ENCODE measurements around the gene ZNF587B. TPM values are rescaled to one million over a fixed set of nuclear protein-coding genes. Genes with fewer than 3 reads are reported as not detected.

Gene ZNF587B
- total and polyA plus RNA-seq, 9 of the 15 experiments (the other 6 are each of a cell fraction or from before 2014, with no cell fraction given) = 7.4 to 37.5 (median 20.8) TPM

DNA sequence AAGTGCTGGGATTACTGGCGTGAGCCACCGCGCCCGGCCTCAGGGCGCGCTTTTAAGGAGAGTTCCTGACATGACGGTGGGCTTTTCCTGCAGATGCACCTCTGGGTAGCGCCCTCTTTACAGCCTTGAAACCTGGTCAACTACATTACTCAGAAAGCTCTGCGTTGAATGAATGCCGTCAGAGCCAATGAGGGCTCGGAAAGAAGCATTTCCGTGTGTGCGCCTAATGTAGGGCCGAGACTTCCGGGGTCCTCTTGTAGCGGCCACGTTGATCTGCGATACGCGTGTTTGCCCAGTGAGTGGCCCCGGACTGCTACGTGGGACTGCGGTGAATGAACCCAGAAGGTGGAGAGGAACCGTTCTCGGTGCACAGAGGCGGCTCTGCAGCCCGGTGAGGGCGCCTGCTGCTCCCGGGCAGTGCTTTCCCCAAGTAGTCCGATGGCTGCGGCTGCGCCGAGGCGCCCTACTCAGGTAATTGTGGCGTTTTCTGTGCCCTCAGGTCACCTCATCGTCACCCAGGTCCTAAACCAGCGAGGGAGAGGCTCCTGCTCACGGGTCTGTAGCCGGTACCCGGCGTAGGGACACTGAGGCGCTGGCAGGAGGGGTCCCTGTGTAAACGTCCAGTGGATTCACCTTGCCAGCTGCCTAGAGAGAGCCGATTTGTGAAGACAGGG is 10.5 kb upstream of the ZNF587B start (continued):
- TF ChIP-seq, protein P1, sequence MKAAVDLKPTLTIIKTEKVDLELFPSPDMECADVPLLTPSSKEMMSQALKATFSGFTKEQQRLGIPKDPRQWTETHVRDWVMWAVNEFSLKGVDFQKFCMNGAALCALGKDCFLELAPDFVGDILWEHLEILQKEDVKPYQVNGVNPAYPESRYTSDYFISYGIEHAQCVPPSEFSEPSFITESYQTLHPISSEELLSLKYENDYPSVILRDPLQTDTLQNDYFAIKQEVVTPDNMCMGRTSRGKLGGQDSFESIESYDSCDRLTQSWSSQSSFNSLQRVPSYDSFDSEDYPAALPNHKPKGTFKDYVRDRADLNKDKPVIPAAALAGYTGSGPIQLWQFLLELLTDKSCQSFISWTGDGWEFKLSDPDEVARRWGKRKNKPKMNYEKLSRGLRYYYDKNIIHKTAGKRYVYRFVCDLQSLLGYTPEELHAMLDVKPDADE (conservative IDR thresholded peaks at IDR 0.05; ENCODE audit: control insufficient read depth, low read depth, low read length) = peak; percentile 46; the same call in 1 of the 2 replicates
- TF ChIP-seq KHSRP (IDR thresholded peaks at IDR 0.05) = no peak
- no peak for TF ChIP-seq KLF6 (CRISPR knock-in tag; IDR thresholded peaks at IDR 0.05; ENCODE audit: borderline replicate concordance)
- no peak for TF ChIP-seq ZBTB8A (IDR thresholded peaks at IDR 0.05; ENCODE audit: partially characterized antibody)
- no peak for TF ChIP-seq ZSCAN32 (CRISPR knock-in tag; IDR thresholded peaks at IDR 0.05)
- TF ChIP-seq ZBTB7A (IDR thresholded peaks at IDR 0.05; ENCODE audit: borderline replicate concordance, control insufficient read depth, low read depth, low read length) = peak; percentile 52; the same call in 1 of the 2 replicates
- peak; percentile 44; the same call in 1 of the 2 replicates for TF ChIP-seq DIDO1 (tag; IDR thresholded peaks at IDR 0.05; ENCODE audit: low read depth)
- TF ChIP-seq, protein P2, sequence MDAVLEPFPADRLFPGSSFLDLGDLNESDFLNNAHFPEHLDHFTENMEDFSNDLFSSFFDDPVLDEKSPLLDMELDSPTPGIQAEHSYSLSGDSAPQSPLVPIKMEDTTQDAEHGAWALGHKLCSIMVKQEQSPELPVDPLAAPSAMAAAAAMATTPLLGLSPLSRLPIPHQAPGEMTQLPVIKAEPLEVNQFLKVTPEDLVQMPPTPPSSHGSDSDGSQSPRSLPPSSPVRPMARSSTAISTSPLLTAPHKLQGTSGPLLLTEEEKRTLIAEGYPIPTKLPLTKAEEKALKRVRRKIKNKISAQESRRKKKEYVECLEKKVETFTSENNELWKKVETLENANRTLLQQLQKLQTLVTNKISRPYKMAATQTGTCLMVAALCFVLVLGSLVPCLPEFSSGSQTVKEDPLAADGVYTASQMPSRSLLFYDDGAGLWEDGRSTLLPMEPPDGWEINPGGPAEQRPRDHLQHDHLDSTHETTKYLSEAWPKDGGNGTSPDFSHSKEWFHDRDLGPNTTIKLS (IDR thresholded peaks at IDR 0.05; ENCODE audit: borderline replicate concordance, low read depth) = peak; percentile 97
- peak; percentile 30; the same call in 1 of the 2 replicates for TF ChIP-seq GATA2 (CRISPR knock-in tag; IDR thresholded peaks at IDR 0.05)
- TF ChIP-seq THRAP3 (IDR thresholded peaks at IDR 0.05; ENCODE audit: borderline replicate concordance) = no peak
- TF ChIP-seq ZNF146 (CRISPR knock-in tag; IDR thresholded peaks at IDR 0.05; ENCODE audit: unreplicated experiment) = no peak
- TF ChIP-seq HNRNPLL (IDR thresholded peaks at IDR 0.05; ENCODE audit: low read depth, low read length, poor library complexity, severe bottlenecking) = peak; percentile 42
- no peak for TF ChIP-seq ATF1 (CRISPR knock-in tag; IDR thresholded peaks at IDR 0.05)
- peak; percentile 89 for TF ChIP-seq ATF1 (tag; IDR thresholded peaks at IDR 0.05)
- 0 out of 2 replicates have a peak, but pooled peaks have one; percentile 24 for TF ChIP-seq FOXP1 (CRISPR knock-in tag; IDR thresholded peaks at IDR 0.05)
- TF ChIP-seq POLR3A (IDR thresholded peaks at IDR 0.05; ENCODE audit: borderline replicate concordance, extremely low read depth, insufficient read depth, insufficient read length) = peak; percentile 71
- TF ChIP-seq ATF7 (IDR thresholded peaks at IDR 0.05) = peak; percentile 84
- peak; percentile 58 for TF ChIP-seq L3MBTL2 (IDR thresholded peaks at IDR 0.05)
- TF ChIP-seq KLF1 (tag; IDR thresholded peaks at IDR 0.05) = 0 out of 2 replicates have a peak, but pooled peaks have one; percentile 34
- 0 out of 2 replicates have a peak, but pooled peaks have one; percentile 66 for TF ChIP-seq CBX1 (IDR thresholded peaks at IDR 0.05; ENCODE audit: low read depth)
- peak; percentile 77 for TF ChIP-seq RBBP5 (IDR thresholded peaks at IDR 0.05; ENCODE audit: borderline replicate concordance, insufficient read depth, low read length, poor library complexity, severe bottlenecking)
- TF ChIP-seq GABPA (tag; conservative IDR thresholded peaks at IDR 0.05; ENCODE audit: low read depth) = peak; percentile 96
- TF ChIP-seq NFRKB (IDR thresholded peaks at IDR 0.05; ENCODE audit: low read depth) = peak; percentile 66; the same call in 1 of the 2 replicates
- peak; percentile 73 for TF ChIP-seq RBM22 (IDR thresholded peaks at IDR 0.05; ENCODE audit: low read depth, low read length, poor library complexity, severe bottlenecking)
- TF ChIP-seq NR2C1 (IDR thresholded peaks at IDR 0.05) = peak; percentile 68
- TF ChIP-seq NR2C1 (tag; IDR thresholded peaks at IDR 0.05) = peak; percentile 86
